K562 (cell line): Measurements from ENCODE around the gene MIP. TPM values are rescaled to one million over a fixed set of nuclear protein-coding genes. Genes with fewer than 3 reads are reported as not detected.

Experiments used
- ATAC-seq: fragments of 200-7000 bp; cut with Tn5 transposase; 3 replicates; pipeline ENCODE4 v1.9.1; 2020; ENCODE audit warnings: moderate library complexity
- BruUV-seq: library from RNA; stranded (reverse); fragments of 400-500 nt; replicated peaks from 2 replicates; lab custom pipeline; 2021; lab: Mats Ljungman, UMichigan
- CTCF ChIA-PET: fragments of 300-600 bp; formaldehyde crosslinking; extraction: SDS; loops from one replicate; lab custom pipeline; 2021; ENCODE audit warnings: low intra/inter-chr PET ratio; lab: Yijun Ruan, JAX
- POLR2A ChIA-PET: fragments of 300-600, 350-650 bp; sonication (Branson Sonifier 250); formaldehyde crosslinking; extraction: SDS; loops from one replicate; lab custom pipeline; 2021; ENCODE audit warnings: antibody characterized with exemption, inconsistent platforms; lab: Yijun Ruan, JAX
- DNase-seq, 4 experiments: peaks; one replicate each; pipeline versions ENCODE4 v3.0.0 to v3.0.0-alpha.2; 2011 to 2018; ENCODE audit warnings: low spot score in 3 of 4, mixed read lengths in 3 of 4; ENCODE audit errors: extremely low read depth in 1 of 4
- FAIRE-seq: peaks from 2 replicates; lab custom pipeline; 2011; peaks lifted over from hg19 to GRCh38; lab: Jason Lieb, UNC
- H2AFZ ChIP-seq: 2 replicates; pipeline ENCODE4 v1.6.0; 2011; ENCODE audit warnings: low read depth, low read length, control low read depth, inconsistent platforms
- H3K27ac ChIP-seq: fragments of 200-600 bp; 3 replicates; pipeline ENCODE4 v1.8.0; 2011; ENCODE audit warnings: low read depth, mild to moderate bottlenecking, control low read depth, inconsistent platforms, low read length, moderate library complexity, mixed read lengths; ENCODE audit errors: extremely low read depth
- H3K27me3 ChIP-seq, 2 experiments: fragments of 300-600 bp in 1 of 2; 2 replicates in 1 of 2; 3 replicates in 1 of 2; pipeline versions ENCODE4 v1.6.0 to v1.8.0; 2011; ENCODE audit warnings: inconsistent platforms in 2 of 2, low read length in 2 of 2, mild to moderate bottlenecking in 1 of 2, mixed read lengths in 1 of 2, moderate library complexity in 1 of 2; ENCODE audit not compliant: control insufficient read depth in 2 of 2, insufficient read depth in 2 of 2
- H3K36me3 ChIP-seq: fragments of 300-600 bp; 3 replicates; pipeline ENCODE4 v1.8.0; 2011; ENCODE audit warnings: mild to moderate bottlenecking, low read length, inconsistent platforms; ENCODE audit not compliant: control insufficient read depth, insufficient read depth
- H3K4me1 ChIP-seq, 2 experiments: fragments of 200-600 bp in 1 of 2; replicated peaks in 1 of 2; 2 replicates in 1 of 2; 3 replicates in 1 of 2; pipeline versions ENCODE4 v1.5.1 to v1.8.0; 2011; ENCODE audit warnings: inconsistent platforms in 2 of 2, low read length in 2 of 2, mild to moderate bottlenecking in 1 of 2, mixed read lengths in 1 of 2, moderate library complexity in 1 of 2; ENCODE audit not compliant: control insufficient read depth in 2 of 2, insufficient read depth in 2 of 2
- H3K4me2 ChIP-seq: 2 replicates; pipeline ENCODE4 v1.6.1; 2011; ENCODE audit warnings: low read length, control low read depth, inconsistent platforms, mixed read lengths; ENCODE audit not compliant: insufficient read depth
- H3K4me3 ChIP-seq: fragments of 200-600 bp; sonication (generic), shearing (Covaris generic); 2 replicates; pipeline ENCODE4 v1.5.1; 2016; ENCODE audit warnings: control low read depth, inconsistent platforms
- H3K79me2 ChIP-seq: fragments of 200-600 bp; 3 replicates; pipeline ENCODE4 v1.8.0; 2011; ENCODE audit warnings: low read length, inconsistent platforms; ENCODE audit not compliant: control insufficient read depth, insufficient read depth
- H3K9ac ChIP-seq, 2 experiments: 2 replicates each; pipeline versions ENCODE4 v1.6.0 to v1.6.1; 2011; ENCODE audit warnings: low read depth in 2 of 2, low read length in 2 of 2, control low read depth in 1 of 2, inconsistent platforms in 1 of 2, mild to moderate bottlenecking in 1 of 2, mixed read lengths in 1 of 2; ENCODE audit not compliant: insufficient read depth in 1 of 2
- H3K9me1 ChIP-seq: one replicate; pipeline ENCODE4 v1.6.0; 2011; ENCODE audit warnings: inconsistent platforms, mild to moderate bottlenecking, low read length, moderate library complexity; ENCODE audit not compliant: control insufficient read depth, insufficient read depth
- H3K9me3 ChIP-seq: replicated peaks from 2 replicates; pipeline ENCODE4 v1.5.1; 2011; ENCODE audit warnings: low read depth, low read length, inconsistent platforms; ENCODE audit not compliant: control insufficient read depth, insufficient read depth
- H4K20me1 ChIP-seq: replicated peaks from 2 replicates; pipeline ENCODE4 v1.6.1; 2011; ENCODE audit warnings: low read length, inconsistent platforms, mixed read lengths; ENCODE audit not compliant: control insufficient read depth, insufficient read depth
- C11orf30 ChIP-seq: fragments of 450-650 bp; IDR thresholded peaks from 2 replicates; pipeline ENCODE4 v1.6.1; 2016; ENCODE audit warnings: low read depth, mild to moderate bottlenecking
- SMARCE1 ChIP-seq: fragments of 450-650 bp; IDR thresholded peaks from 2 replicates; pipeline ENCODE4 v1.7.1; 2016; ENCODE audit warnings: mild to moderate bottlenecking
- ZFP1 ChIP-seq: fragments of 450-650 bp; formaldehyde crosslinking; IDR thresholded peaks from 2 replicates; pipeline ENCODE4 v1.4.0; 2020; ENCODE audit warnings: mild to moderate bottlenecking, mixed read lengths
- ZNF143 ChIP-seq: sonication (generic); formaldehyde crosslinking; IDR thresholded peaks from 2 replicates; pipeline ENCODE4 v1.9.0; 2022; ENCODE audit warnings: mild to moderate bottlenecking, missing genetic modification reagents
- ZNF3 ChIP-seq: fragments of 250-450 bp; sonication (Bioruptor Pico); IDR thresholded peaks from 2 replicates; pipeline ENCODE4 v1.5.0; 2021; ENCODE audit warnings: mild to moderate bottlenecking, moderate library complexity
- ZNF316 ChIP-seq: fragments of 450-650 bp; IDR thresholded peaks from 2 replicates; pipeline ENCODE4 v1.6.1; 2016
- ZNF431 ChIP-seq: sonication (generic); formaldehyde crosslinking; IDR thresholded peaks from 2 replicates; pipeline ENCODE4 v1.8.0; 2022; ENCODE audit warnings: mild to moderate bottlenecking, missing genetic modification reagents
- WGBS: fragments of 100-300 bp; shearing (Covaris generic); methylation state at CpG from one replicate; pipeline ENCODE4 v1.1.6; 2016; ENCODE audit warnings: low coverage, mixed read lengths; ENCODE audit not compliant: insufficient coverage; ENCODE audit errors: missing lambda C conversion rate; 5-methylcytosine and 5-hydroxymethylcytosine counted together
- in situ Hi-C: fragments of 300-500 bp; cut with MboI; formaldehyde crosslinking; loops from 4 replicates; pipeline ENCODE4 v1.15.0; 2018; ENCODE audit warnings: inconsistent platforms, mixed read lengths
- intact Hi-C: fragments of 100-400 bp; cut with micrococcal nuclease; formaldehyde crosslinking; loops from 2 replicates; pipeline ENCODE4 v1.14.2; 2022
- polyA plus RNA-seq, 8 experiments: library from polyadenylated mRNA; depleted of rRNA in 4 of 8; stranded (reverse) in 5 of 8; unstranded in 3 of 8; fragments of >200 nt; fragmentation: Nextera tagmentation in 2 of 8; fragmentation: Illumina TruSeq in 1 of 8; extraction: Ambion mirVana in 2 of 8; extraction: Trizol in 1 of 8; gene quantifications; 2 replicates each; pipeline versions ENCODE4 v1.2.1 to v1.2.3, GENCODE V29; 2011 to 2014; ENCODE audit warnings: inconsistent platforms in 1 of 8, missing spikeins in 1 of 8
- total RNA-seq, 7 experiments: library from RNA; depleted of rRNA in 6 of 7; stranded (reverse); fragments of >200 nt in 6 of 7; fragmentation: Illumina TruSeq in 2 of 7; extraction: Trizol in 2 of 7; gene quantifications; 2 replicates each; pipeline versions ENCODE4 v1.2.1 to v1.2.3, GENCODE V29; 2011 to 2021; ENCODE audit warnings: low replicate concordance in 1 of 7
- TF ChIP-seq, protein P1 (sequence below), 2 experiments: fragments of 450-650 bp; conservative IDR thresholded peaks; 2 replicates each; pipeline ENCODE4 v1.6.1; 2017; ENCODE audit warnings: mild to moderate bottlenecking in 2 of 2, moderate library complexity in 2 of 2

Gene MIP
- total and polyA plus RNA-seq, 9 of the 15 experiments (the other 6 are each of a cell fraction or from before 2014, with no cell fraction given): 0.09 to 0.36 (median 0.19) TPM; not detected in 5

DNA sequence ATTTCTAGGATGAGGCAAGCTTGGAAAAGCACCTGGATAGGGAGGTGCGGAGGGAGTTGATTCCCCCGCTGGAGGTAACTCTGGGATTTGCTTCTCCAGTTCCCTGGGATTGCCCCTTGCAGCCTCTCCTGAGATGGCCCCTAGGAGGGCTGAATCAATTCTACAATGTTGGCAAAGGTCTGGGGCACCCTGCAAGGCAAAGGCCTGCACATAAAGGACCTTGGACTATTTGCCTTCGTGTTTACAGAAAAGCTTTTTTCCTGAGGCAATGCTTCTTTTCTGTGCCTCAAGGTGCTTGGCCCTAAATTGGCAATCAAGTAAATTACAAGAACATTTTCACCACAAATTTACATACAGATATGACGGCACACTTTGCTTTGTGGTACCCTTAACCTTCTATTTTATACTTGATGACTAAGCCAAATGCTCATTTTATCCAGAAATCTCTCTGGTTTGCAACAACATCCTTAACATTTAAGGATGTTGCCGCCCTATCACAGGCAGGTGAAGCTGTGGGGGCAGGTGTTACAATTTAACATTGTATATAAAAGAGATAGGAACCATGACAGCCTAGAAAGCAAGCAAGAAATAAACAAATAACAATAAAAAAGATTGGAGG lies 45.5 kb downstream of the MIP start:
- Histone ChIP-seq H3K9me3 (no peaks in the 10 kb centered on the region), H3K4me2 (no peak overlapping the region), H3K27ac (no peak overlapping the region), H4K20me1 (no peaks in the 10 kb centered on the region), H3K4me1 (peaks cover 0 to 8% of the 10 kb centered on the region in 2 experiments; a peak in 1 of 5 replicates), H3K79me2 (no peaks in the 10 kb centered on the region), H3K27me3 (no peaks in the 10 kb centered on the region), H3K9ac (no peak overlapping the region), H3K36me3 (peaks cover 5% of the 10 kb centered on the region; the same call in 1 of the 3 replicates)
- no peak for DNase-seq
- CTCF ChIA-PET: no interaction called here
- FAIRE-seq: no peak
- no peak for ATAC-seq
- in situ Hi-C loops: no loop called here
- BruUV-seq: no TSS peak
- TF ChIP-seq, protein P1, sequence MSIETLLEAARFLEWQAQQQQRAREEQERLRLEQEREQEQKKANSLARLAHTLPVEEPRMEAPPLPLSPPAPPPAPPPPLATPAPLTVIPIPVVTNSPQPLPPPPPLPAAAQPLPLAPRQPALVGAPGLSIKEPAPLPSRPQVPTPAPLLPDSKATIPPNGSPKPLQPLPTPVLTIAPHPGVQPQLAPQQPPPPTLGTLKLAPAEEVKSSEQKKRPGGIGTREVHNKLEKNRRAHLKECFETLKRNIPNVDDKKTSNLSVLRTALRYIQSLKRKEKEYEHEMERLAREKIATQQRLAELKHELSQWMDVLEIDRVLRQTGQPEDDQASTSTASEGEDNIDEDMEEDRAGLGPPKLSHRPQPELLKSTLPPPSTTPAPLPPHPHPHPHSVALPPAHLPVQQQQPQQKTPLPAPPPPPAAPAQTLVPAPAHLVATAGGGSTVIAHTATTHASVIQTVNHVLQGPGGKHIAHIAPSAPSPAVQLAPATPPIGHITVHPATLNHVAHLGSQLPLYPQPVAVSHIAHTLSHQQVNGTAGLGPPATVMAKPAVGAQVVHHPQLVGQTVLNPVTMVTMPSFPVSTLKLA (conservative IDR thresholded peaks at IDR 0.05): no peak
- no peak for TF ChIP-seq ZNF3
- TF ChIP-seq ZFP1 (CRISPR knock-in tag): no peak
- no peak for TF ChIP-seq SMARCE1
- 0 out of 2 replicates have a peak, but pooled peaks have one; percentile 10 for TF ChIP-seq C11orf30
- TF ChIP-seq ZNF143 (CRISPR knock-in tag): no peak
- TF ChIP-seq ZNF431 (CRISPR knock-in tag): no peak
- peak; percentile 46 for TF ChIP-seq ZNF316
- TF ChIP-seq, all 486 proteins: peak for 2
- H3K9me1 ChIP-seq: no peaks in the 10 kb centered on the region
- POLR2A ChIA-PET: interaction anchor here (0.5 kb wide), 1 partner anchor 51 kb away, joined by 3 read pairs; no protein-coding TSS in a partner anchor
- no peak overlapping the region for H2AFZ ChIP-seq
- no peak overlapping the region for H3K4me3 ChIP-seq
- WGBS: 48% methylated on average over 5 of the region's 5 CpGs
- intact Hi-C loops: no loop called here
